ENCODE measurements around the gene DYNLT2B. TPM values are rescaled to one million over a fixed set of nuclear protein-coding genes. Genes with fewer than 3 reads are reported as not detected.

The DYNLT2B gene
- total RNA-seq, 1 donor = 6.9 TPM

Small RNA genes lying within 50 kb of the gene (small RNA-seq; reads per million reads assigned to genes)
- gene AC069257.2 (not detected), gene RNU6-910P (not detected)

Other genes starting within 250 kb of the DYNLT2B start
- 71.8 and 150 TPM in 2 replicates for gene TFRC, start 236.2 kb downstream of the DYNLT2B start, total RNA-seq
- gene ZDHHC19, start 106.8 kb downstream of the DYNLT2B start, total RNA-seq = not detected in 2 replicates
- not detected in 2 replicates for gene SLC51A, start 101.7 kb downstream of the DYNLT2B start, total RNA-seq
- 76.3 and 110 TPM in 2 replicates for gene PCYT1A, start 30.5 kb downstream of the DYNLT2B start, total RNA-seq
- 0.43 and 0.97 TPM in 2 replicates for gene TM4SF19, start 20.1 kb upstream of the DYNLT2B start, total RNA-seq
- gene UBXN7, start 114.2 kb upstream of the DYNLT2B start, total RNA-seq = 19.0 and 30.2 TPM in 2 replicates
- 17.1 and 22.5 TPM in 2 replicates for gene RNF168, start 185.5 kb upstream of the DYNLT2B start, total RNA-seq
- gene SMCO1, start 197.1 kb upstream of the DYNLT2B start, total RNA-seq = under 0.01 TPM in 1 of 2 replicates, not detected in the other

All from fibroblast of villous mesenchyme (primary cell).